Stimulated activated naive B cell treated with anti-CD40 and anti-IgM and Interleukin-4, amounts not matched to agents 10 μg/mL and 1 μg/mL and 100 μg/mL, for 72 hours (primary cell): ENCODE results near the gene ATP2A3.
A peak's percentile ranks its signal among the peaks of the same experiment; 100 is the strongest.
"Not testable (repeated sequence)": the region's sequence is repeated elsewhere in the genome, so short reads cannot be mapped to it uniquely, and the experiment has no call there.

Experiments
- ATAC-seq, 2 donors: fragments of 150-1000 bp; cut with Tn5 transposase; replicated peaks; 2 replicates each; pipeline ENCODE4 v1.10.0; 2021; ENCODE audit warnings: moderate library complexity in 1 of 2
- DNase-seq: peaks from one replicate; pipeline ENCODE4 v3.0.0; 2021
- H3K27ac Mint-ChIP-seq: one replicate; pipeline ENCODE4 v1.8.0; 2022; ENCODE audit warnings: mild to moderate bottlenecking, mixed read lengths
- H3K27me3 Mint-ChIP-seq, 2 donors: one replicate each; pipeline ENCODE4 v1.8.0; 2022; ENCODE audit warnings: mixed read lengths in 2 of 2
- H3K36me3 Mint-ChIP-seq, 2 donors: one replicate each; pipeline ENCODE4 v1.8.0; 2022; ENCODE audit warnings: mixed read lengths in 2 of 2, mild to moderate bottlenecking in 1 of 2
- H3K4me1 Mint-ChIP-seq, 2 donors: one replicate each; pipeline ENCODE4 v1.8.0; 2022; ENCODE audit warnings: mixed read lengths in 2 of 2, mild to moderate bottlenecking in 1 of 2
- H3K4me3 Mint-ChIP-seq, 2 donors: one replicate each; pipeline ENCODE4 v1.8.0; 2022; ENCODE audit warnings: mild to moderate bottlenecking in 2 of 2, mixed read lengths in 2 of 2, moderate library complexity in 1 of 2
- H3K9me3 Mint-ChIP-seq, 2 donors: one replicate each; pipeline ENCODE4 v1.8.0; 2022; ENCODE audit warnings: mixed read lengths in 2 of 2, mild to moderate bottlenecking in 1 of 2

ATP2A3 gene

DNA sequence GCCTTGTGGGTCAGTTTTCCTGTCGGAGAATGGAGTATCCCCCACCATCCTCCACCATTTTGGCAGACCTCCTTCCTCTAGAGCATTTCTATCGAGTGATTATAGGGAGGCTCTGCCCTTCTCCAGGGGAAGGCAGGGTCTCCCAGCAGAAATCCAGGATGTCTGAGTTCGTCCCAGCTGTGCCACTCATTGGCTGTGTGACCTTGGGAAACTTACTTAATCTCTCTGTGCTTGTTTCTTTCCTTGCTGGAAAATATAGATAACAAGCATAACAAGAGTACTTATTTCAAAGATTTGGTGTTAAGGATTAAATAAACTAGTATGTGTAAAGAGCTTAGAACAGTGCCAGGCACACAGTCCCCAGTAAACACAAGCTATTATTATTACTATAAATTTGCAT is 14.8 kb downstream of the ATP2A3 start:
- no peak overlapping the region for H3K4me3 Mint-ChIP-seq

GRCh38 chr17:3948551-3948950 is 15.7 kb downstream of the ATP2A3 start:
- H3K27me3 Mint-ChIP-seq, ATAC-seq, H3K4me3 Mint-ChIP-seq, H3K27ac Mint-ChIP-seq, H3K9me3 Mint-ChIP-seq, DNase-seq: not testable (repeated sequence)
- H3K36me3 Mint-ChIP-seq: peaks cover 39 to 41% of the 10 kb centered on the region in 2 donors
- H3K4me1 Mint-ChIP-seq: peaks cover 9 to 18% of the 10 kb centered on the region in 2 donors

More for the DNA sequence above, 14.8 kb downstream of the ATP2A3 start:
- H3K27me3 Mint-ChIP-seq: no peaks in the 10 kb centered on the region
- no peaks in the 10 kb centered on the region for H3K9me3 Mint-ChIP-seq
- no peak for DNase-seq
- no peak for ATAC-seq
- peak overlapping the region; percentile 60 for H3K27ac Mint-ChIP-seq
- H3K36me3 Mint-ChIP-seq: peaks cover 31 to 33% of the 10 kb centered on the region in 2 donors
- H3K4me1 Mint-ChIP-seq: peaks cover 7 to 16% of the 10 kb centered on the region in 2 donors

DNA sequence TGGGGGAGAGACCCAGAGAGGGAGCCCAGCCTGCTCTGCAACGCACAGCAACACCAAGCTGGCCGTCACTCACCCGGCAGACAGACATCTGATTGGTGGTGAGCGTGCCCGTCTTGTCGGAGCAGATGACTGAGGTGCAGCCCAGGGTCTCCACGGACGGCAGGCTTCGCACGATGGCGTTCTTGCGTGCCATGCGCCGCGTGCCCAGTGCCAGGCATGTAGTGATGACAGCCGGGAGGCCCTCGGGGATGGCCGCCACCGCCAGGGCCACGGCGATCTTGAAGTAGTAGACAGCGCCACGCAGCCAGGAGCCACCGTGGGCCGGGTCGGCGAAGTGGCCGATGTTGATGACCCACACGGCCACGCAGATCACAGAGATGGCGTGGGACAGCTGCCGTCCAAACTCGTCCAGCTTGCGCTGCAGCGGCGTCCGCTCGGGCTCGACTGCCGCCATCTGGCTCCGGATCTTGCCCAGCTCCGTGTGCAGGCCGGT is 16.9 kb downstream of the ATP2A3 start:
- no peak for ATAC-seq
- no peak for DNase-seq
- no peaks in the 10 kb centered on the region for H3K9me3 Mint-ChIP-seq
- H3K4me3 Mint-ChIP-seq: no peak overlapping the region
- H3K36me3 Mint-ChIP-seq: peaks cover 46 to 51% of the 10 kb centered on the region in 2 donors
- no peak overlapping the region for H3K27ac Mint-ChIP-seq
- H3K4me1 Mint-ChIP-seq: peaks cover 10 to 12% of the 10 kb centered on the region in 2 donors
- H3K27me3 Mint-ChIP-seq: no peaks in the 10 kb centered on the region

DNA sequence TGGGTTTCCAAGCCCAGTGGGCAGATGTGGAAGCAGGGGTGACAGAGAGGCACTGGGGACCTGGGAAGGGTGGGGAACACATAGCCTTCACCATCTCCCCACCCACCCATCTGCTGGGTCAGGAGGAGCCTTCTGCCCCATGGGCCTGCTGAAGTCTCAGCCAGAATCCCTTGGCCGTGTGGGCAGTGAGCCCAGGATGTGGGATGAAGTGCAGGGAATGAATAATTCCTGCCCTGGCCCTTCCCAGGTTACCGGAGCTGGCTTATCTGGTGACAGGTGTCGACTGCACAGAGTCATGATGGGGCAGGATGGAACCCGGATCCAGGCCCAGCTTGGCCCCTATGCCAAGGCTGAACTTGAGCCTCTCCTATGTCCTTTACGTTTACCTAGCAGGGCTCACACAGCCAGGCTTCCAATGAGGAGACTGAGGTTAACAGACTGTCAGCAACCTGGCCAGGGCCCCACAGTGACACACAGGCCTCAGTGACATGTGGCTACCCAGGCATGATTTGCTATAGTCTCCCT is 17.5 kb downstream of the ATP2A3 start:
- no peak for DNase-seq
- H3K36me3 Mint-ChIP-seq: peaks cover 42 to 46% of the 10 kb centered on the region in 2 donors
- H3K27ac Mint-ChIP-seq: no peak overlapping the region

GRCh38 chr17:3944485-3945388 is 19.5 kb downstream of the ATP2A3 start:
- Mint-ChIP-seq H3K4me1 (peaks cover 8 to 9% of the 10 kb centered on the region in 2 donors), H3K27me3 (no peaks in the 10 kb centered on the region), H3K36me3 (peaks cover 50 to 53% of the 10 kb centered on the region in 2 donors), H3K4me3 (no peak overlapping the region), H3K9me3 (no peaks in the 10 kb centered on the region), H3K27ac (no peak overlapping the region)
- no peak for DNase-seq
- ATAC-seq: peak; percentile 81 to 85

More for the DNA sequence above, 17.5 kb downstream of the ATP2A3 start:
- Mint-ChIP-seq H3K9me3 (no peaks in the 10 kb centered on the region), H3K27me3 (no peaks in the 10 kb centered on the region), H3K4me1 (peaks cover 8 to 9% of the 10 kb centered on the region in 2 donors), H3K4me3 (no peak overlapping the region)
- no peak for ATAC-seq

DNA sequence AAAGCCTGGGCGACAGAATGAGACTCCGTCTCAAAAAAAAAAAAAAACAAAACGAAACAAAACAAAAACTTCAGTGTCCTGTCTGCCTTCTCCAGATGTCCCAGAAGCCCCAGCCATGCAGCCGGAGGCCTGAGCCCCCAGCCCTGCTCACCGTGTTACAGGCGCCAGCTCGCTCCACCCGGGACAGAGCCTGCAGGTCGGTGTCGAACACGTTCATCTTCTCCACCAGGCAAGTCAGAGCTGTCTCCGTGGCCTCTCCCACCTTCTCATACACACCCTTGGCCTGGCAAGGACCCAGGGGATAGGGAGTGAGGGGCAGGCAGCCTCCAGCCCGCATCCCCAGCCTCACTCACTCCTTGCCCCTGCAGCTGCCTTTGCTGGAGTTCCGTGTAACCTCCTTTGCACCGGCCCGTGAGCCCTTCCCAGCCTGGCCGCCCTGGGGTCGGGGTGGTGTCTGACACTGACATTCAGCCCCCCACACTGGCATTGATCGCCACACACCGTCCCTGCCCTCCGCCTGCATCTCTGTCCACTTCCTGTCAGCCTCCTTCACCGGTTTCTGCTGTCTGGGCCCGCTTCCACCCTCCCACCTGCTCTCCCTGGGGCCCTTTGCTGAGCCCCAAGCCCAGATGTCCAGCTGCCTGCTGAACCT is 20.9 kb downstream of the ATP2A3 start:
- H3K36me3 Mint-ChIP-seq: peaks cover 51 to 57% of the 10 kb centered on the region in 2 donors
- no peak for ATAC-seq
- H3K9me3 Mint-ChIP-seq: no peaks in the 10 kb centered on the region
- no peaks in the 10 kb centered on the region for H3K27me3 Mint-ChIP-seq
- peak overlapping the region; percentile 63 for H3K27ac Mint-ChIP-seq
- peaks cover 8 to 10% of the 10 kb centered on the region in 2 donors for H3K4me1 Mint-ChIP-seq
- no peak for DNase-seq
- no peak overlapping the region for H3K4me3 Mint-ChIP-seq

DNA sequence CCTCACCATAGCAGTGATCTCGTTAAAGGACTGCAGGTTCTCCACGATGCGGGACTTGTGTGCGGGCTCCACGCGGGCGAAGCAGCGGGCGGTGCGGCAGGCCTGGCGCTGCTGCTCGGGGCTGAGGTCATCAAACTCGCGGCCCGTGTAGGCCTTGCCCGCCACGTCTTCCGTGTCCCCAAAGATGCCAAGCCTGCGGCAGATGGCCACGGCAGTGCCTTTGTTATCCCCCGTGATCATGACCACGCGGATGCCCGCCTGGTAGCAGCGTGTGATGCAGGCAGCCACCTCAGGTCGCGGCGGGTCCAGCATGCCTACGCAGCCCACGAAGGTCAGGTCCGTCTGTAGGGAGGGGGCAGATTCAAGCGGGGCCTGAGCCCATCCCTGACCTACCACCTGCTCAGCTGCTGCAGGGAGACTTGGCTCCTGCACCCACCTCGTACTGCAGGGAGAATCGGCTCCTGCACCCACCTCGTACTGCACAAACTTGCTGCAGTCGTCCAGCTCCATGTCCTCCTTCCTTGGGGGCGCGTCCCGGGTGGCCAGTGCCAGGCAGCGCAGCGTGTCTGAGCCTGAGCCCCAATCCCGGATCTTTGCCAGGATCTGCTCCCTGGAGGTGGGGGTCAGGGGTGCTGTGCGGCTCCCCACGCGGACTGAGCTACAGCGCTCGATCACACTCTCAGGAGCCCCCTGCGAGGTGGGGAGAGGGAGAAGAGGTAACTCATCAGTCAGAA is 23.1 kb downstream of the ATP2A3 start:
- Mint-ChIP-seq H3K4me1 (peaks cover 8 to 14% of the 10 kb centered on the region in 2 donors), H3K36me3 (peaks cover 64 to 70% of the 10 kb centered on the region in 2 donors), H3K27ac (peak overlapping the region; percentile 47), H3K27me3 (no peaks in the 10 kb centered on the region), H3K9me3 (no peaks in the 10 kb centered on the region), H3K4me3 (no peak overlapping the region)
- ATAC-seq: no peak
- DNase-seq: no peak

DNA sequence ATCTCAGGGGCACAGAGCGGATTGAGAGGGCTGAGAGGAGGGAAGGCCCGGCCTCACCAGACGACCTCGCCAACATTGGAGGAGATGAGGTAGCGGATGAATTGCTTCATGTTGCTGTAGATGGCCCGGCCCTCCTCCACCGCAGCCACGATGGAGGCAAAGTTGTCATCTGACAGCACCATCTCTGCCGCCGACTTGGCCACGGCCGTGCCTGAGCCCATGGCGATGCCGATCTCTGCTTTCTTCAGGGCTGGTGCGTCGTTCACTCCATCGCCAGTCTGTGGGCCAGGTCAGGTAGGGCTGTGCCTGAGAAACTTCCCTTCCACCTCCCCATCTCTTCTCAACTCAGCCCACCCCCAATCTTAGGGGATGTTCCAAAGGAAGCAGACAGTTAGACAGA is 26.9 kb downstream of the ATP2A3 start:
- Mint-ChIP-seq H3K27ac (peak overlapping the region; percentile 21), H3K9me3 (no peaks in the 10 kb centered on the region), H3K4me1 (peaks cover 7 to 12% of the 10 kb centered on the region in 2 donors), H3K27me3 (no peaks in the 10 kb centered on the region), H3K4me3 (no peak overlapping the region), H3K36me3 (peaks cover 56 to 67% of the 10 kb centered on the region in 2 donors)
- ATAC-seq: no peak
- DNase-seq: no peak

DNA sequence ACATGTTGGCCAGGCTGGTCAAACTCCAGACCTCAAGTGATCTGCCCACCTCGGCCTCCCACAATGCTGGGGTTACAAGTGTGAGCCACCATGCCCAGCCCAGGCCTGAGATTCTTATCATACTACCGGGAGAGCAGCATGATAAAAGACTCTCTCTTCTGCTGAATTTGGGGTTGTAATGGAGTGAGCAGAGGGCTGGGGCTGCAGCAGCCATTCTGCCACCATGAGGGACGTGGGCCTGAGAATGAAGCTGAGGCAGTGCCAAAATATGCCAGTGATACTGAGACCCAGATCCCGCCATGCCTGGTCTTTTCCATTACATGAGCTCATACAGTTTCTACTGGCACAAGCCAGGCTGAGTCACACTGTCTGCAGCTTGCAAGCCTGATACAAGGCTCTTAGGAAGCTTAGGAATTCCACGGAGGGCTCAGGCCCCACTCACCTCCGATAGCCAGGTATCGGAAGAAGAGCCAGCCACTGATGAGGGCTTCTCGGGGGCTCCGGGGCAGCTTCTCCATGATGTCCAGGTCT is 28.3 kb downstream of the ATP2A3 start:
- H3K36me3 Mint-ChIP-seq: peaks cover 46 to 59% of the 10 kb centered on the region in 2 donors

DNA sequence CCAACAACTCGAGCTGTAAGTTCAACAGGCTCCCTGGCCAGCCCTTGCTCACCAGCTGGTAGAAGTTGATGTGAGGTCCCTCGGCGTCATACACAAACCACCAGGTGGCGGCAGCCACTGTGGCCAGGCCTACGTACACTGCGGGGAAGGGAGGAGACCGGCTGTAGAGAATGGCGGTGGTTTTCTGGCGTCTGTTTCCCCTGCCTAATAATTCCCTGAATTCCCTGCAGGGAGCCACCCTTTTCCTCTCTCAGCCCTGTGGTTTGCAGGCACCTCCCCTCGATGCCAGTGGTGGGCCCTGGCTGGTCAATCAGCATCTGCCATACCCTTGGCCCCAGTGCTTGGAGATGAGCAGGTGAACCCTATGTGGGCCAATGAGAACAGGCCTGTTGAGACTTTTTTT is 29.1 kb downstream of the ATP2A3 start:
- Mint-ChIP-seq H3K27ac (peak overlapping the region; percentile 82), H3K4me1 (peaks cover 7 to 12% of the 10 kb centered on the region in 2 donors), H3K27me3 (no peaks in the 10 kb centered on the region), H3K9me3 (no peaks in the 10 kb centered on the region), H3K4me3 (no peak overlapping the region), H3K36me3 (peaks cover 43 to 58% of the 10 kb centered on the region in 2 donors)
- ATAC-seq: peak; percentile 96 to 99
- DNase-seq: peak; percentile 29

More for the DNA sequence above, 28.3 kb downstream of the ATP2A3 start:
- ATAC-seq (no peak), DNase-seq (no peak)
- H3K27ac Mint-ChIP-seq: peak overlapping the region; percentile 76
- H3K4me3 Mint-ChIP-seq: no peak overlapping the region
- H3K4me1 Mint-ChIP-seq: peaks cover 7 to 12% of the 10 kb centered on the region in 2 donors
- no peaks in the 10 kb centered on the region for H3K27me3 Mint-ChIP-seq
- H3K9me3 Mint-ChIP-seq: no peaks in the 10 kb centered on the region

DNA sequence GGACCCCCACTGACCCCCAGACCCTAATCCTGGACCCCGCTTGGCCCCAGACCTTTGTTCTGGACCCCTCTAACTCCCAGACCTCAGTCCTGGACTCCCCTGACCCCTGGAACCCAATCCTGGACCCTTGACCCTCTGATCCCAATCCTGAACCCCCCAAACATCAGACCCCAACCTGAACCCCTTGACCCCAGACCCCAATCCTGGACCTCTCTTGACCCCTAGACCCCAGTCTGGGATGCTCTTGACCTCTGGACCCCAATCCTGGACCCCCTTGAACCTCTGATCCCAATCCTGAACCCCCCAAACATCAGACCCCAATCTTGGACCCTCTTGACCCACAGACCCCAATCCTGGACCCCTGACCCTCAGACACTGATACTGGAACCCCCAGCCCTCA is 34.5 kb downstream of the ATP2A3 start:
- H3K4me1 Mint-ChIP-seq: peaks cover 1 to 8% of the 10 kb centered on the region in 2 donors
- no peak for ATAC-seq
- DNase-seq: no peak
- H3K4me3 Mint-ChIP-seq: no peak overlapping the region
- H3K36me3 Mint-ChIP-seq: peaks cover 33 to 44% of the 10 kb centered on the region in 2 donors
- H3K27me3 Mint-ChIP-seq: no peaks in the 10 kb centered on the region
- H3K9me3 Mint-ChIP-seq: no peaks in the 10 kb centered on the region
- H3K27ac Mint-ChIP-seq: peak overlapping the region; percentile 67

GRCh38 chr17:3929181-3929580 is 35.1 kb downstream of the ATP2A3 start:
- H3K36me3 Mint-ChIP-seq: peaks cover 33 to 47% of the 10 kb centered on the region in 2 donors
- DNase-seq (no peak), ATAC-seq (no peak)
- peak overlapping the region; percentile 62 for H3K27ac Mint-ChIP-seq
- H3K4me1 Mint-ChIP-seq: peaks cover 0 to 8% of the 10 kb centered on the region in 2 donors
- H3K4me3 Mint-ChIP-seq: no peak overlapping the region
- no peaks in the 10 kb centered on the region for H3K27me3 Mint-ChIP-seq
- no peaks in the 10 kb centered on the region for H3K9me3 Mint-ChIP-seq

GRCh38 chr17:3928406-3928805 is 35.8 kb downstream of the ATP2A3 start:
- H3K9me3 Mint-ChIP-seq: no peaks in the 10 kb centered on the region
- peaks cover 33 to 45% of the 10 kb centered on the region in 2 donors for H3K36me3 Mint-ChIP-seq
- DNase-seq (no peak), ATAC-seq (no peak)
- H3K27ac Mint-ChIP-seq: peak overlapping the region; percentile 62
- no peaks in the 10 kb centered on the region for H3K27me3 Mint-ChIP-seq
- H3K4me1 Mint-ChIP-seq: peaks cover 0 to 8% of the 10 kb centered on the region in 2 donors
- H3K4me3 Mint-ChIP-seq: no peak overlapping the region
